Stomach smooth muscle (tissue), 2 donors: ENCODE measurements around the gene DRAM2.
"Not testable (repeated sequence)": the region's sequence is repeated elsewhere in the genome, so short reads cannot be mapped to it uniquely, and the experiment has no call there.

ENCODE experiments used
- H3K27ac ChIP-seq: one replicate; pipeline ENCODE4 v1.7.0; 2013; ENCODE audit warnings: mild to moderate bottlenecking, low read length, inconsistent platforms
- H3K27me3 ChIP-seq, 2 donors: one replicate each; pipeline ENCODE4 v1.7.0; 2013; ENCODE audit warnings: low read length in 2 of 2; ENCODE audit not compliant: insufficient read depth in 2 of 2, control insufficient read depth in 1 of 2
- H3K36me3 ChIP-seq, 2 donors: one replicate each; pipeline ENCODE4 v1.7.0; 2013; ENCODE audit warnings: low read length in 2 of 2; ENCODE audit not compliant: control insufficient read depth in 2 of 2, insufficient read depth in 2 of 2
- H3K4me1 ChIP-seq: one replicate; pipeline ENCODE4 v1.7.0; 2013; ENCODE audit warnings: low read length; ENCODE audit not compliant: control insufficient read depth, insufficient read depth
- H3K4me3 ChIP-seq, 2 donors: one replicate each; pipeline ENCODE4 v1.7.0; 2013; ENCODE audit warnings: low read length in 2 of 2
- H3K9ac ChIP-seq, 2 donors: one replicate each; pipeline ENCODE4 v1.7.0; 2013; ENCODE audit warnings: low read length in 2 of 2, mild to moderate bottlenecking in 1 of 2
- H3K9me3 ChIP-seq, 2 donors: one replicate each; pipeline ENCODE4 v1.7.0; 2013; ENCODE audit warnings: low read length in 2 of 2; ENCODE audit not compliant: control insufficient read depth in 2 of 2
- donor health status: healthy.
- donor health status: Pancreatic carcinoma.

Gene DRAM2

DNA sequence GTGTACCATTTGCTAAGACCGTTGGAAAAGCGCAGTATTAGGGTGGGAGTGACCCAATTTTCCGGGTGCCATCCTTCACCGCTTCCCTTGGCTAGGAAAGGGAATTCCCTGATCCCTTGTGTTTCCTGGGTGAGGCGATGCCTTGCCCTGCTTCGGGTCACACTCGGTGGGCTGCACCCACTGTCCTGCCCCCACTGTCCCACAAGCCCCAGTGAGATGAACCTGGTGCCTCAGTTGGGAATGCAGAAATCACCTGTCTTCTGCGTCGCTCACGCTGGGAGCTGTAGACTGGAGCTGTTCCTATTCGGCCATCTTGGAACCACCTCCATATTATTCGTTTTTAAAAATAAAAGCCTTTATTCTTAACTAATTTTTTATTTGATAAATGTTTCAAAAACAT is 60.6 kb downstream of the DRAM2 start:
- H3K9ac ChIP-seq, H3K36me3 ChIP-seq, H3K27ac ChIP-seq, H3K4me1 ChIP-seq, H3K27me3 ChIP-seq, H3K9me3 ChIP-seq, H3K4me3 ChIP-seq: not testable (repeated sequence)

DNA sequence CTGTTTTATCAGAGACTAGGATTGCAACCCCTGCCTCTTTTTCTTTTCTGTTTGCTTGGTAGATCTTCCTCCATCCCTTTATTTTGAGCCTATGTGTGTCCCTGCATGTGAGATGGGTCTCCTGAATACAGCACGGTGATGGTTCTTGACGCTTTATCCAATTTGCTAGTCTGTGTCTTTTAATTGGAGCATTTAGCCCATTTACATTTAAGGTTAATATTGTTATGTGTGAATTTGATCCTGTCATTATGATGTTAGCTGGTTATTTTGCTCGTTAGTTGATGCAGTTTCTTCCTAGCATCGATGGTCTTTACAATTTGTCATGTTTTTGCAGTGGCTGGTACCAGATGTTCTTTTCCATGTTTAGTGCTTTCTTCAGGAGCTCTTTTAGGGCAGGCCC is 62.6 kb downstream of the DRAM2 start:
- not testable (repeated sequence) for H3K9me3 ChIP-seq, H3K4me3 ChIP-seq, H3K36me3 ChIP-seq, H3K27ac ChIP-seq, H3K4me1 ChIP-seq, H3K9ac ChIP-seq, H3K27me3 ChIP-seq
